Loucy (cell line): ENCODE measurements around the gene CDKL4.
"Not testable (repeated sequence)": the region's sequence is repeated elsewhere in the genome, so short reads cannot be mapped to it uniquely, and the experiment has no call there.

Experiments used
- H2AFZ ChIP-seq: fragments of 200-600 bp; sonication (generic); 2 replicates; pipeline ENCODE4 v1.6.0; 2016; ENCODE audit warnings: antibody characterized with exemption, mild to moderate bottlenecking, low read length, moderate library complexity
- H3F3A ChIP-seq: fragments of 200-600 bp; 2 replicates; pipeline ENCODE4 v1.6.0; 2016; ENCODE audit warnings: antibody characterized with exemption, low read depth, mild to moderate bottlenecking
- H3K27me3 ChIP-seq: fragments of 200-600 bp; sonication (generic); 2 replicates; pipeline ENCODE4 v1.6.1; 2014; ENCODE audit warnings: low read length, mild to moderate bottlenecking; ENCODE audit not compliant: insufficient read depth, poor library complexity, severe bottlenecking
- H3K36me3 ChIP-seq: fragments of 200-600 bp; sonication (generic); 2 replicates; pipeline ENCODE4 v1.6.1; 2016; ENCODE audit warnings: low read length; ENCODE audit not compliant: insufficient read depth
- H3K4me1 ChIP-seq: fragments of 200-600 bp; sonication (generic); 2 replicates; pipeline ENCODE4 v1.5.1; 2014; ENCODE audit warnings: low read length, mild to moderate bottlenecking; ENCODE audit not compliant: insufficient read depth, poor library complexity, severe bottlenecking
- H3K4me2 ChIP-seq: fragments of 200-600 bp; sonication (generic); 2 replicates; pipeline ENCODE4 v1.6.0; 2014; ENCODE audit warnings: antibody characterized with exemption, low read length, low read depth, mild to moderate bottlenecking; ENCODE audit not compliant: poor library complexity, severe bottlenecking
- H3K4me3 ChIP-seq: fragments of 200-600 bp; sonication (generic); 2 replicates; pipeline ENCODE4 v1.5.1; 2014; ENCODE audit warnings: low read length, mild to moderate bottlenecking, mixed read lengths; ENCODE audit not compliant: poor library complexity, severe bottlenecking
- H3K79me2 ChIP-seq: fragments of 200-600 bp; sonication (generic); 2 replicates; pipeline ENCODE4 v1.6.1; 2014; ENCODE audit warnings: low read length; ENCODE audit not compliant: insufficient read depth
- H3K9ac ChIP-seq: fragments of 200-600 bp; sonication (generic); 2 replicates; pipeline ENCODE4 v1.6.0; 2014; ENCODE audit warnings: mild to moderate bottlenecking, low read depth, low read length, moderate library complexity; ENCODE audit not compliant: poor library complexity, severe bottlenecking
- H3K9me2 ChIP-seq: fragments of 200-600 bp; sonication (generic); replicated peaks from 2 replicates; pipeline ENCODE4 v1.6.1; 2016; ENCODE audit warnings: low read depth, low read length, mixed read lengths
- H3K9me3 ChIP-seq: fragments of 200-600 bp; sonication (generic); 2 replicates; pipeline ENCODE4 v1.6.1; 2014; ENCODE audit warnings: mild to moderate bottlenecking, antibody characterized with exemption, low read length, low read depth; ENCODE audit not compliant: insufficient read depth
- H4K20me1 ChIP-seq: fragments of 200-600 bp; sonication (generic); 2 replicates; pipeline ENCODE4 v1.6.0; 2014; ENCODE audit warnings: antibody characterized with exemption, low read length, mild to moderate bottlenecking; ENCODE audit not compliant: insufficient read depth, poor library complexity, severe bottlenecking
- EZH2phosphoT487 ChIP-seq: fragments of 200-600 bp; IDR thresholded peaks from 2 replicates; pipeline ENCODE4 v1.6.1; 2018; ENCODE audit warnings: antibody characterized with exemption, mild to moderate bottlenecking, moderate library complexity, borderline replicate concordance
- TF ChIP-seq, protein P1 (sequence below): fragments of 200-600 bp; sonication (generic); conservative IDR thresholded peaks from 2 replicates; pipeline ENCODE4 v1.5.1; 2014; ENCODE audit warnings: mild to moderate bottlenecking, antibody characterized with exemption, low read length

Gene CDKL4

DNA sequence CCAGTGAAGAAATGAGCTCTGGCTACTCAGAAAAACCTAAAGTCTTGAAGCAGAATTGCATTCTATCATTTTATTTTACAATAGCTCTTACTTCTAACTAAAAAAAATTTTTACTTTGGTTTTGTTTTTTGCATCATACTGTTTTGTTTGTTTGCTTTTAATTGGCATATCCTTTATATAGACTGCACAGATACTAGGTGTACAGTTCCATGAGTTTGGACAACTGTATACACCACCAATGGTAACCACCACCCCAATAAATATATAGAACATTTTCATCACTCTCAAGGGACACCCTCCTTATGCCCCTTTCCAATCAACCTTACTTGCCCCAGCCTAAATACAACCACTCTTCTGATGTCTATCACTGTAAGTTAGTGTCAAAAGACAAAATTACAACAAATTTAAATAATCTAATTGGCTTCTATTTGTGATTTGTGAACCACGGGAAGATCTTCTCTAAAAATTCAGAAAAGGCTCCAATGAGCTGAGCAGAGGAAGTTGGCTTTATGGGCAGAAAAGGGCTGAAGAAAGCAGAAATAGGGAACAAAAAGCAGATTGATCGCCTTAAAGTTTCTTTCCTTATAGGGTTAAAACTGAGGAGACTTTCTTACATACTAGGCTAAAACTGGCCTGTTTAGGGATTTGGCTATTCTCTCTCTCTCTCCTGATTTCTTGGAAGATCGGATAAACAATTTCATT lies 100.7 kb downstream of the CDKL4 start:
- no peaks in the 10 kb centered on the region for H3K27me3 ChIP-seq
- no peak overlapping the region for H3K4me2 ChIP-seq
- H2AFZ ChIP-seq, result no peak overlapping the region
- no peaks in the 10 kb centered on the region for H3K9me2 ChIP-seq
- no peak overlapping the region for H3K4me3 ChIP-seq
- no peaks in the 10 kb centered on the region for H3F3A ChIP-seq
- no peaks in the 10 kb centered on the region for H3K79me2 ChIP-seq
- H3K9me3 ChIP-seq, result no peaks in the 10 kb centered on the region
- peaks cover 7% of the 10 kb centered on the region for H3K4me1 ChIP-seq
- TF ChIP-seq, protein P1, sequence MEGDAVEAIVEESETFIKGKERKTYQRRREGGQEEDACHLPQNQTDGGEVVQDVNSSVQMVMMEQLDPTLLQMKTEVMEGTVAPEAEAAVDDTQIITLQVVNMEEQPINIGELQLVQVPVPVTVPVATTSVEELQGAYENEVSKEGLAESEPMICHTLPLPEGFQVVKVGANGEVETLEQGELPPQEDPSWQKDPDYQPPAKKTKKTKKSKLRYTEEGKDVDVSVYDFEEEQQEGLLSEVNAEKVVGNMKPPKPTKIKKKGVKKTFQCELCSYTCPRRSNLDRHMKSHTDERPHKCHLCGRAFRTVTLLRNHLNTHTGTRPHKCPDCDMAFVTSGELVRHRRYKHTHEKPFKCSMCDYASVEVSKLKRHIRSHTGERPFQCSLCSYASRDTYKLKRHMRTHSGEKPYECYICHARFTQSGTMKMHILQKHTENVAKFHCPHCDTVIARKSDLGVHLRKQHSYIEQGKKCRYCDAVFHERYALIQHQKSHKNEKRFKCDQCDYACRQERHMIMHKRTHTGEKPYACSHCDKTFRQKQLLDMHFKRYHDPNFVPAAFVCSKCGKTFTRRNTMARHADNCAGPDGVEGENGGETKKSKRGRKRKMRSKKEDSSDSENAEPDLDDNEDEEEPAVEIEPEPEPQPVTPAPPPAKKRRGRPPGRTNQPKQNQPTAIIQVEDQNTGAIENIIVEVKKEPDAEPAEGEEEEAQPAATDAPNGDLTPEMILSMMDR, result no peak
- TF ChIP-seq EZH2phosphoT487, result no peak
- no peak overlapping the region for H3K9ac ChIP-seq
- no peaks in the 10 kb centered on the region for H3K36me3 ChIP-seq
- no peaks in the 10 kb centered on the region for H4K20me1 ChIP-seq

DNA sequence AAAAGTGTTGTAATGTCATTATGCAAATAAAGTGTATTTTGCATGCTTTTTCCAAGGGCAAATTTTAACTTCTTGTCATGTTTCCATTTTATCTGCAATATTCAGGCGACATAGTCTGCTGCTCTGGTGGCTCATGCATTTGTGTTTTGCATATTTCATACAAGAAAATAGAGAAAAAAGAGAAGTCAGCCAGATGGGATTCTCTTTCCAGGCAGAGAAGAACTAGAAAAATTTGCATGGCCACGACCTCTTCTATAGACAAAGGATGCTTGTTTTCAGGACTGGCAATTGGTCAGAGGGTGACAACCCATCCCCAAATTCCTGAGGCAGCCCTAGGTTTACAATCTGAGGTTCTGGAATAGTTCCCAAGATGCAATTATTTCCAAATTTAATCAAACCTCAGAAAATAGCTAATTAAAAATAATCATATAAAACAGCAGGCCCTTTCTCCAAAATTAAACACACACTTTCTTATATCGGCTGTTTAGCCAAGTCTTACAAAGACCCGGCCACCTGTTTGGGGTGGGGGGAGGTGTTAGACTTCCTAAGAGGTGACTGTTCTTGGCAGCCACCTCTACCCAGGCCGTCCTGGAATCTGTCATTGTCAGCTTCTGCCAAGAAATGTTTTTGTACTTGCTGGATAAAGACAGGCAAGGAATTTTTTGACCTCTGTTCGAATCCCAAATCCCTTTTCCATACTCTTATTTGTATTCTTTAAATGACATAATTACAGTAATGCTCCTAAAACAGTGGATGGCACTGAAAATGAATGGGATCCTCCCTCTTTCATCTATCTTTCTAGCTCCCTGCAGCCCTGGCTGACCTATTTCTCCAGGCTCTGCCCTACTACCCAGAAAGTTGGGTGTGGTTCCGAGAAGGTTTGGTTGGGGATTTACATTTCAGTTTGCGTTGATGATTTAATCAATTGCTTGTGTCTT lies 102.2 kb downstream of the CDKL4 start:
- H3K9me2 ChIP-seq, result no peaks in the 10 kb centered on the region
- H4K20me1 ChIP-seq, result no peaks in the 10 kb centered on the region
- H3K9me3 ChIP-seq, result no peaks in the 10 kb centered on the region
- H3K9ac ChIP-seq, result no peak overlapping the region
- H3K27me3 ChIP-seq, result no peaks in the 10 kb centered on the region
- no peaks in the 10 kb centered on the region for H3K79me2 ChIP-seq
- TF ChIP-seq, protein P1, result no peak
- no peak for TF ChIP-seq EZH2phosphoT487
- H3K4me3 ChIP-seq, result no peak overlapping the region
- H2AFZ ChIP-seq, result 0 out of 2 replicates have a peak overlapping the region, but pooled peaks have one; percentile 35
- H3F3A ChIP-seq, result peaks cover 1% of the 10 kb centered on the region; the same call in 1 of the 2 replicates
- peaks cover 8% of the 10 kb centered on the region for H3K4me1 ChIP-seq
- H3K36me3 ChIP-seq, result no peaks in the 10 kb centered on the region
- H3K4me2 ChIP-seq, result no peak overlapping the region

DNA sequence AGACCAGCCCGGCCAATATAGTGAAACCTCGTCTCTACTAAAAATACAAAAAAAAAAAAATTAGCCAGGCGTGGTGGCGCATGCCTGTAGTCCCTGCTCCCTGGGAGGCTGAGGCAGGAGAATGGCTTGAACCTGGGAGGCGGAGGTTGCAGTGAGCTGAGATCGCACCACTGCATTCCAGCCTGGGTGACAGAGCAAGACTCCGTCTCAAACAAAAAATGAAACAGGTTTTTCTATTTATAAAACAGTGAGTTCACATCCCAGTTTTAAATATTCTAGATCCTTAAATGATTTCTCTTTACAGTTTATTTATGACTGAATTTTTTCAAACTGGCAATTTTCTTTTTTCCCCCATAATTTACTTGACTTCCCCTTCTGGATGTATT lies 102.8 kb downstream of the CDKL4 start:
- H3K9ac ChIP-seq, H4K20me1 ChIP-seq, H3K27me3 ChIP-seq, H3K4me2 ChIP-seq, H3K36me3 ChIP-seq, H3K4me3 ChIP-seq, H3K9me2 ChIP-seq, H3K79me2 ChIP-seq, H3F3A ChIP-seq, H3K9me3 ChIP-seq: not testable (repeated sequence)
- 0 out of 2 replicates have a peak overlapping the region, but pooled peaks have one; percentile 35 for H2AFZ ChIP-seq
- H3K4me1 ChIP-seq, result peaks cover 13% of the 10 kb centered on the region
